H9 (cell line): ENCODE results near the gene SP110. TPM values are rescaled to one million over a fixed set of nuclear protein-coding genes. Genes with fewer than 3 reads are reported as not detected.

ENCODE experiments used
- DNase-seq: peaks from one replicate; pipeline ENCODE4 v3.0.0-alpha.2; 2017
- H2AFZ ChIP-seq: one replicate; pipeline ENCODE4 v1.6.1; 2013; ENCODE audit warnings: mild to moderate bottlenecking, low read length, control low read depth, moderate library complexity
- H2AK5ac ChIP-seq: 2 replicates; pipeline ENCODE4 v1.6.1; 2013; ENCODE audit warnings: low read length, control low read depth, mixed read lengths; ENCODE audit not compliant: insufficient read length
- H2BK120ac ChIP-seq: one replicate; pipeline ENCODE4 v1.6.1; 2013; ENCODE audit warnings: low read depth, mild to moderate bottlenecking, low read length, control low read depth, inconsistent platforms; ENCODE audit not compliant: poor library complexity, severe bottlenecking
- H2BK12ac ChIP-seq: 2 replicates; pipeline ENCODE4 v1.6.1; 2013; ENCODE audit warnings: low read length, control low read depth, mixed read lengths, low read depth; ENCODE audit not compliant: insufficient read length
- H2BK15ac ChIP-seq: 2 replicates; pipeline ENCODE4 v1.6.1; 2013; ENCODE audit warnings: low read depth, low read length, control low read depth
- H2BK20ac ChIP-seq: one replicate; pipeline ENCODE4 v1.6.1; 2013; ENCODE audit warnings: low read depth, mild to moderate bottlenecking, low read length, control low read depth, inconsistent platforms; ENCODE audit not compliant: poor library complexity, severe bottlenecking
- H2BK5ac ChIP-seq: 2 replicates; pipeline ENCODE4 v1.6.1; 2013; ENCODE audit warnings: low read length, control low read depth, mixed read lengths; ENCODE audit not compliant: insufficient read length
- H3K14ac ChIP-seq: 2 replicates; pipeline ENCODE4 v1.6.1; 2013; ENCODE audit warnings: low read length, control low read depth; ENCODE audit not compliant: insufficient read depth
- H3K18ac ChIP-seq: 2 replicates; pipeline ENCODE4 v1.6.1; 2013; ENCODE audit warnings: low read depth, mild to moderate bottlenecking, mixed read lengths, low read length, control low read depth; ENCODE audit not compliant: insufficient read length
- H3K23ac ChIP-seq: 2 replicates; pipeline ENCODE4 v1.6.1; 2013; ENCODE audit warnings: low read length, control low read depth, mixed read lengths, low read depth; ENCODE audit not compliant: insufficient read length
- H3K23me2 ChIP-seq: 2 replicates; pipeline ENCODE4 v1.6.1; 2013; ENCODE audit warnings: low read depth, mild to moderate bottlenecking, mixed read lengths, low read length, control low read depth; ENCODE audit not compliant: insufficient read length, poor library complexity, severe bottlenecking
- H3K27ac ChIP-seq: 2 replicates; pipeline ENCODE4 v1.5.1; 2013; ENCODE audit warnings: low read length, control low read depth, mixed read lengths, low read depth; ENCODE audit not compliant: insufficient read length
- H3K27me3 ChIP-seq: 2 replicates; pipeline ENCODE4 v1.6.1; 2013; ENCODE audit warnings: low read length, control low read depth, inconsistent platforms; ENCODE audit not compliant: insufficient read depth
- H3K4ac ChIP-seq: 2 replicates; pipeline ENCODE4 v1.6.1; 2013; ENCODE audit warnings: low read depth, mild to moderate bottlenecking, control low read depth, inconsistent platforms, low read length, moderate library complexity
- H3K4me1 ChIP-seq: 2 replicates; pipeline ENCODE4 v1.6.1; 2013; ENCODE audit warnings: low read length, control low read depth, inconsistent platforms; ENCODE audit not compliant: insufficient read depth
- H3K4me2 ChIP-seq: 2 replicates; pipeline ENCODE4 v1.6.1; 2013; ENCODE audit warnings: low read length, control low read depth, mixed read lengths; ENCODE audit not compliant: insufficient read length, insufficient read depth
- H3K56ac ChIP-seq: 2 replicates; pipeline ENCODE4 v1.6.1; 2013; ENCODE audit warnings: low read depth, mild to moderate bottlenecking, mixed read lengths, low read length, control low read depth; ENCODE audit not compliant: insufficient read length
- H3K79me1 ChIP-seq: 2 replicates; pipeline ENCODE4 v1.6.1; 2013; ENCODE audit warnings: low read depth, mild to moderate bottlenecking, moderate library complexity, low read length, control low read depth, inconsistent platforms; ENCODE audit not compliant: insufficient read depth, poor library complexity, severe bottlenecking
- H3K79me2 ChIP-seq: 2 replicates; pipeline ENCODE4 v1.6.1; 2013; ENCODE audit warnings: low read length, control low read depth, inconsistent platforms; ENCODE audit not compliant: insufficient read depth
- H3K9ac ChIP-seq: 2 replicates; pipeline ENCODE4 v1.6.1; 2013; ENCODE audit warnings: low read length, control low read depth, mixed read lengths; ENCODE audit not compliant: insufficient read length; ENCODE audit errors: extremely low read depth
- H3K9me3 ChIP-seq: one replicate; pipeline ENCODE4 v1.6.1; 2013; ENCODE audit warnings: low read depth, low read length, inconsistent platforms; ENCODE audit not compliant: control insufficient read depth
- H3T11ph ChIP-seq: one replicate; pipeline ENCODE4 v1.6.1; 2013; ENCODE audit warnings: mild to moderate bottlenecking, low read length, control low read depth, inconsistent platforms
- H4K20me1 ChIP-seq: one replicate; pipeline ENCODE4 v1.6.1; 2013; ENCODE audit not compliant: control insufficient read depth, insufficient read length, insufficient read depth
- H4K5ac ChIP-seq: 2 replicates; pipeline ENCODE4 v1.6.1; 2013; ENCODE audit warnings: low read depth, mild to moderate bottlenecking, mixed read lengths, low read length, control low read depth; ENCODE audit not compliant: insufficient read length
- H4K8ac ChIP-seq: replicated peaks from 2 replicates; pipeline ENCODE4 v1.6.1; 2013; ENCODE audit warnings: low read length, control low read depth, mixed read lengths, low read depth; ENCODE audit not compliant: insufficient read length
- H4K91ac ChIP-seq: 2 replicates; pipeline ENCODE4 v1.6.1; 2013; ENCODE audit warnings: low read depth, mild to moderate bottlenecking, moderate library complexity, mixed read lengths, low read length, control low read depth; ENCODE audit not compliant: insufficient read length
- H3K27ac Mint-ChIP-seq, 3 experiments: 2 replicates in 2 of 3; 3 replicates in 1 of 3; pipeline ENCODE4 v1.8.0; 2020 to 2021; ENCODE audit warnings: mixed read lengths in 3 of 3, mild to moderate bottlenecking in 1 of 3, moderate library complexity in 1 of 3
- H3K27me3 Mint-ChIP-seq: 2 replicates; pipeline ENCODE4 v1.8.0; 2021; ENCODE audit warnings: low read depth, mild to moderate bottlenecking, moderate library complexity, mixed read lengths
- H3K36me3 Mint-ChIP-seq, 3 experiments: 2 replicates in 2 of 3; 3 replicates in 1 of 3; pipeline ENCODE4 v1.8.0; 2020 to 2021; ENCODE audit warnings: low read depth in 3 of 3, mixed read lengths in 3 of 3; ENCODE audit not compliant: insufficient read depth in 1 of 3
- H3K4me1 Mint-ChIP-seq, 2 experiments: 2 replicates each; pipeline ENCODE4 v1.8.0; 2020; ENCODE audit warnings: mixed read lengths in 2 of 2
- H3K4me3 Mint-ChIP-seq, 2 experiments: 2 replicates in 1 of 2; 3 replicates in 1 of 2; pipeline ENCODE4 v1.8.0; 2020 to 2021; ENCODE audit warnings: mild to moderate bottlenecking in 2 of 2, mixed read lengths in 2 of 2, moderate library complexity in 1 of 2
- H3K9me3 Mint-ChIP-seq, 2 experiments: 2 replicates in 1 of 2; 3 replicates in 1 of 2; pipeline ENCODE4 v1.8.0; 2020; ENCODE audit warnings: mild to moderate bottlenecking in 2 of 2, mixed read lengths in 2 of 2, moderate library complexity in 1 of 2
- WGBS: extraction: QIAGEN DNeasy Blood & Tissue Kit; methylation state at CpG from one replicate; pipeline ENCODE4 v1.1.7; 2013; ENCODE audit warnings: missing lambda C conversion rate, low lambda C conversion rate, mixed read lengths; ENCODE audit not compliant: insufficient read length; ENCODE audit errors: extremely low coverage; 5-methylcytosine and 5-hydroxymethylcytosine counted together
- total RNA-seq: library from RNA; stranded (reverse); gene quantifications from 2 replicates; pipeline ENCODE4 v1.2.1, GENCODE V29; 2021
- TF ChIP-seq, protein P1 (sequence below): fragments of 200-600 bp; sonication (generic); conservative IDR thresholded peaks from 3 replicates; pipeline ENCODE4 v1.8.0; 2021; ENCODE audit warnings: antibody characterized with exemption, mild to moderate bottlenecking

Gene SP110
- total RNA-seq, 1 experiment from 2014 or later = 3.7 TPM

DNA sequence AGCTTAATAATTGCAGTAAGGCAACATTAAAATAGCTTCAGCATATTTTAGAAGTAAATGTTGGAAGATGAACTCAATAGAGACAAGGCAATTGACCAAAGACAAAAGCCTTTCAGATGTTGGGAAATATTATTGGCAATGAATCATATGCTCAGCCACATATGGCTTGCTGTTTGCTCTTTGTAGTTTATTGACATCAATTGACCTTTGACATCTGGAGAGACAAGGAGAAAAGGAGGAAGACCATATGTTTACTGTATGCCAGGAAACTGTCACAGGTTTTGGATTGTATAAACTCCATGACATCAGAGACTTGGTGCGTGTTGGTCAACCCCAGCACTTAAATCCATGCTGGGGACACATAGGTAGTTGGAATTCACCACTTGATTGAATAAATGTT, 90.4 kb downstream of the SP110 start:
- H3K36me3 Mint-ChIP-seq = no peaks in the 10 kb centered on the region; a peak in 2 of 7 replicates
- Histone ChIP-seq H3K18ac (no peak overlapping the region), H3K14ac (no peak overlapping the region), H3K4me2 (no peak overlapping the region), H3K27me3 (no peaks in the 10 kb centered on the region), H3K79me1 (no peaks in the 10 kb centered on the region), H2BK15ac (no peak overlapping the region), H3K23ac (no peak overlapping the region), H3K9ac (no peak overlapping the region), H2BK20ac (no peak overlapping the region), H2BK5ac (no peak overlapping the region), H4K8ac (no peak overlapping the region), H2AFZ (no peak overlapping the region), H4K20me1 (no peaks in the 10 kb centered on the region), H3K27ac (no peak overlapping the region), H3K56ac (no peak overlapping the region), H3K4me1 (no peaks in the 10 kb centered on the region), H2BK12ac (no peak overlapping the region), H3K9me3 (no peaks in the 10 kb centered on the region), H3K79me2 (no peaks in the 10 kb centered on the region), H4K5ac (no peak overlapping the region), H2AK5ac (no peak overlapping the region), H3K23me2 (no peaks in the 10 kb centered on the region), H3T11ph (no peak overlapping the region), H2BK120ac (no peak overlapping the region), H4K91ac (no peak overlapping the region), H3K4ac (no peak overlapping the region)
- H3K27ac Mint-ChIP-seq = no peak overlapping the region
- TF ChIP-seq, protein P1, sequence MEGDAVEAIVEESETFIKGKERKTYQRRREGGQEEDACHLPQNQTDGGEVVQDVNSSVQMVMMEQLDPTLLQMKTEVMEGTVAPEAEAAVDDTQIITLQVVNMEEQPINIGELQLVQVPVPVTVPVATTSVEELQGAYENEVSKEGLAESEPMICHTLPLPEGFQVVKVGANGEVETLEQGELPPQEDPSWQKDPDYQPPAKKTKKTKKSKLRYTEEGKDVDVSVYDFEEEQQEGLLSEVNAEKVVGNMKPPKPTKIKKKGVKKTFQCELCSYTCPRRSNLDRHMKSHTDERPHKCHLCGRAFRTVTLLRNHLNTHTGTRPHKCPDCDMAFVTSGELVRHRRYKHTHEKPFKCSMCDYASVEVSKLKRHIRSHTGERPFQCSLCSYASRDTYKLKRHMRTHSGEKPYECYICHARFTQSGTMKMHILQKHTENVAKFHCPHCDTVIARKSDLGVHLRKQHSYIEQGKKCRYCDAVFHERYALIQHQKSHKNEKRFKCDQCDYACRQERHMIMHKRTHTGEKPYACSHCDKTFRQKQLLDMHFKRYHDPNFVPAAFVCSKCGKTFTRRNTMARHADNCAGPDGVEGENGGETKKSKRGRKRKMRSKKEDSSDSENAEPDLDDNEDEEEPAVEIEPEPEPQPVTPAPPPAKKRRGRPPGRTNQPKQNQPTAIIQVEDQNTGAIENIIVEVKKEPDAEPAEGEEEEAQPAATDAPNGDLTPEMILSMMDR = no peak
- no peaks in the 10 kb centered on the region; the same call in 1 of the 2 replicates for H3K27me3 Mint-ChIP-seq
- no peak for DNase-seq
- H3K9me3 Mint-ChIP-seq = no peaks in the 10 kb centered on the region; a peak in 2 of 5 replicates
- WGBS = no CpG with 5 or more reads among the region's 1 CpG
- H3K4me1 Mint-ChIP-seq = no peaks in the 10 kb centered on the region
- H3K4me3 Mint-ChIP-seq = no peak overlapping the region
